ENCODE data around the gene SYCN.

Gene SYCN

GRCh38 chr19:39203372-39204341, at the start of gene SYCN:
Gene SYCN, minus strand, starts transcription at chr19:39204263. Its CDS starts 9 bp downstream, at chr19:39204254.
- no peak for TF ChIP-seq Cebpa-rat (IDR thresholded peaks at IDR 0.05)
- no peak within 1 kb of the TSS for H3K4me3 ChIP-seq
- H4K20me1 ChIP-seq: peaks cover 0 to 8% (median 0%) of the 10 kb centered on the region in 11 experiments; a peak in 1 of 22 replicates
- no peak within 1 kb of the TSS for H3K27ac ChIP-seq
- H3K9ac ChIP-seq: no peak within 1 kb of the TSS
- no peak within 1 kb of the TSS for H3K4me2 ChIP-seq
- peaks cover 27 to 45% (median 34%) of the 10 kb centered on the region in 11 experiments for H3K27me3 ChIP-seq
- peaks cover 0 to 5% (median 0%) of the 10 kb centered on the region in 10 experiments; a peak in 5 of 20 replicates for H3K4me1 ChIP-seq
- H3K36me3 ChIP-seq: no peaks in the 10 kb centered on the region
- no peaks in the 10 kb centered on the region for H3K9me3 ChIP-seq (replicated peaks in 1 of 11)

GRCh38 chr19:39253374-39254149, 49.5 kb upstream of the SYCN start:
- no peak overlapping the region for H3K27ac ChIP-seq
- H3K36me3 ChIP-seq: no peaks in the 10 kb centered on the region
- TF ChIP-seq Cebpa-rat (IDR thresholded peaks at IDR 0.05): no peak
- no peak overlapping the region for H3K4me3 ChIP-seq
- H3K9me3 ChIP-seq (replicated peaks in 1 of 11): peaks cover 3 to 31% (median 21%) of the 10 kb centered on the region in 11 experiments; a peak in 19 of 22 replicates
- peak overlapping the region in 6 of 11 experiments; percentile 49 to 75 (median 61); a peak in 13 of 22 replicates for H3K4me2 ChIP-seq
- H3K4me1 ChIP-seq: peaks cover 0 to 75% (median 29%) of the 10 kb centered on the region in 10 experiments; a peak in 16 of 20 replicates
- no peak overlapping the region for H3K9ac ChIP-seq
- no peaks in the 10 kb centered on the region for H3K27me3 ChIP-seq
- H4K20me1 ChIP-seq: no peaks in the 10 kb centered on the region

GRCh38 chr19:39252458-39252857, 48.4 kb upstream of the SYCN start:
- H3K4me3 ChIP-seq: no peak overlapping the region
- 0 out of 22 replicates have a peak overlapping the region, but pooled peaks of 1 of the 11 experiments have one; percentile 15 for H3K9ac ChIP-seq
- H3K27ac ChIP-seq: peak overlapping the region in 2 of 11 experiments; percentile 7 to 10; a peak in 2 of 22 replicates
- no peaks in the 10 kb centered on the region for H4K20me1 ChIP-seq
- H3K4me2 ChIP-seq: peak overlapping the region in 8 of 11 experiments; percentile 15 to 75 (median 55); a peak in 14 of 22 replicates
- peaks cover 3 to 36% (median 27%) of the 10 kb centered on the region in 11 experiments; a peak in 20 of 22 replicates for H3K9me3 ChIP-seq (replicated peaks in 1 of 11)
- H3K27me3 ChIP-seq: no peaks in the 10 kb centered on the region
- no peaks in the 10 kb centered on the region for H3K36me3 ChIP-seq
- TF ChIP-seq Cebpa-rat (IDR thresholded peaks at IDR 0.05): no peak
- peaks cover 0 to 73% (median 27%) of the 10 kb centered on the region in 10 experiments; a peak in 14 of 20 replicates for H3K4me1 ChIP-seq

- Histone ChIP-seq H3K4me1 (peaks cover 0 to 76% (median 30%) of the 10 kb centered on the region in 10 experiments; a peak in 14 of 20 replicates), H3K27me3 (no peaks in the 10 kb centered on the region), H3K9ac (no peak overlapping the region), H3K4me3 (no peak overlapping the region), H3K36me3 (no peaks in the 10 kb centered on the region), H3K9me3 (replicated peaks in 1 of 11) (peaks cover under 1 to 32% (median 22%) of the 10 kb centered on the region in 11 experiments; a peak in 20 of 22 replicates), H3K27ac (peak overlapping the region in 2 of 11 experiments; percentile 7 to 10; a peak in 1 of 22 replicates), H4K20me1 (no peaks in the 10 kb centered on the region), H3K4me2 (peak overlapping the region in 8 of 11 experiments; percentile 14 to 75 (median 55); a peak in 11 of 22 replicates)
- no peak for TF ChIP-seq Cebpa-rat (IDR thresholded peaks at IDR 0.05)
Measured at GRCh38 chr19:39251846-39252245, 47.8 kb upstream of the SYCN start.

- no peak for TF ChIP-seq Cebpa-rat (IDR thresholded peaks at IDR 0.05)
- Histone ChIP-seq H3K4me3 (no peak overlapping the region), H3K4me1 (peaks cover 0 to 71% (median 30%) of the 10 kb centered on the region in 10 experiments; a peak in 14 of 20 replicates), H3K9me3 (replicated peaks in 1 of 11) (peaks cover 0 to 24% (median 15%) of the 10 kb centered on the region in 11 experiments; a peak in 18 of 22 replicates), H3K4me2 (peak overlapping the region in 6 of 11 experiments; percentile 49 to 75 (median 61); a peak in 9 of 22 replicates), H3K36me3 (no peaks in the 10 kb centered on the region), H3K9ac (no peak overlapping the region), H4K20me1 (no peaks in the 10 kb centered on the region), H3K27me3 (no peaks in the 10 kb centered on the region), H3K27ac (no peak overlapping the region)
Measured at GRCh38 chr19:39251081-39251480, 47.0 kb upstream of the SYCN start.

GRCh38 chr19:39248806-39249205, 44.7 kb upstream of the SYCN start, which contains the start of gene IFNL4:
Gene IFNL4, minus strand, starts transcription at chr19:39248856.
- Histone ChIP-seq H3K27ac (no peak within 1 kb of the TSS), H3K27me3 (no peaks in the 10 kb centered on the region), H3K36me3 (no peaks in the 10 kb centered on the region), H3K9me3 (replicated peaks in 1 of 11) (peaks cover 0 to 16% (median 7%) of the 10 kb centered on the region in 11 experiments; a peak in 15 of 22 replicates), H3K4me3 (no peak within 1 kb of the TSS), H4K20me1 (no peaks in the 10 kb centered on the region), H3K9ac (no peak within 1 kb of the TSS), H3K4me1 (peaks cover 0 to 63% (median 30%) of the 10 kb centered on the region in 10 experiments; a peak in 14 of 20 replicates), H3K4me2 (peak within 1 kb of the TSS in 2 of 11 experiments; percentile 32 to 33; a peak in 1 of 22 replicates)
- no peak for TF ChIP-seq Cebpa-rat (IDR thresholded peaks at IDR 0.05)

- Histone ChIP-seq H3K9ac (no peak overlapping the region), H4K20me1 (no peaks in the 10 kb centered on the region), H3K4me2 (peak overlapping the region in 4 of 11 experiments; percentile 4 to 33 (median 29); a peak in 3 of 22 replicates), H3K27ac (no peak overlapping the region), H3K36me3 (no peaks in the 10 kb centered on the region), H3K9me3 (replicated peaks in 1 of 11) (peaks cover 0 to 14% (median 7%) of the 10 kb centered on the region in 11 experiments; a peak in 12 of 22 replicates), H3K4me3 (no peak overlapping the region), H3K27me3 (no peaks in the 10 kb centered on the region), H3K4me1 (peaks cover 0 to 58% (median 24%) of the 10 kb centered on the region in 10 experiments; a peak in 14 of 20 replicates)
- no peak for TF ChIP-seq Cebpa-rat (IDR thresholded peaks at IDR 0.05)
Measured at GRCh38 chr19:39247701-39248664, 43.9 kb upstream of the SYCN start.

All from BLaER1 treated with 17β-estradiol and CSF1 and Interleukin-3, amounts not matched to agents 10 nM and 100 nM (cell line).